ENCODE results near the gene TOMM20L.

- no peak for TF ChIP-seq CTCF (IDR thresholded peaks at IDR 0.05; ENCODE audit: insufficient read depth, low read length, poor library complexity, severe bottlenecking)
- TF ChIP-seq EZH2phosphoT487 (conservative IDR thresholded peaks at IDR 0.05; ENCODE audit: low read length) = no peak
Measured at GRCh38 chr14:58376791-58377190, 18.9 kb upstream of the TOMM20L start.

All from SU-DHL-6 (cell line).